GM10248 (cell line): Measurements from ENCODE around the gene NLRP7.
"Not testable (repeated sequence)": the region's sequence is repeated elsewhere in the genome, so short reads cannot be mapped to it uniquely, and the experiment has no call there.

Experiments used
- CTCF ChIA-PET: fragments of 300-600 bp; sonication (Branson Sonifier 250); formaldehyde crosslinking; extraction: SDS; loops from one replicate; lab custom pipeline; 2021; ENCODE audit warnings: antibody characterized with exemption; lab: Yijun Ruan, JAX
- POLR2A ChIA-PET: fragments of 350-650 bp; sonication (Branson Sonifier 250); formaldehyde crosslinking; extraction: SDS; loops from one replicate; lab custom pipeline; 2020; ENCODE audit warnings: antibody characterized with exemption; lab: Yijun Ruan, JAX
- DNase-seq: peaks from one replicate; pipeline ENCODE4 v3.0.0; 2012; ENCODE audit errors: extremely low spot score
- TF ChIP-seq, protein P1 (sequence below): IDR thresholded peaks from 2 replicates; pipeline ENCODE4 v1.5.1; 2012; ENCODE audit warnings: mild to moderate bottlenecking, low read depth; ENCODE audit errors: extremely low read depth, missing control alignments, control extremely low read depth

The NLRP7 gene

DNA sequence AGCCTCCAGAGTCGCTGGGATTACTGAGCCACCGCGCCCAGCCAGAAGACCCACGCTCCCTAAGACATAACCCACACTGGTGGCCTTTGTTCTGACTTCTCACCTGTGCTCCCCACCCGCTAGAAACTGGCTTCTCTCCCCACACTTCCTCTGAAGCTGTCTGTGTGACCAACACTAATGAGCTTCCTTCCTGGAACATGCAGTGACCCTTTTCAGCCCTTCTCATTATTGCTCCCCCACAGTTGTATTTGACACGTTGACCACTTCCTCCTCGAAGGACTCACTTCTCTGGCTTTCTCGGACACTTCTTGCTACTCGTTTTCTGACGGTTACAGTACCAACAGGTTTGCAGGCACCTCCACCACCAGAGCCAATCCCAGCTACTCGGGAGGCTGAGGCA lies 30.5 kb downstream of the NLRP7 start:
- TF ChIP-seq, protein P1, sequence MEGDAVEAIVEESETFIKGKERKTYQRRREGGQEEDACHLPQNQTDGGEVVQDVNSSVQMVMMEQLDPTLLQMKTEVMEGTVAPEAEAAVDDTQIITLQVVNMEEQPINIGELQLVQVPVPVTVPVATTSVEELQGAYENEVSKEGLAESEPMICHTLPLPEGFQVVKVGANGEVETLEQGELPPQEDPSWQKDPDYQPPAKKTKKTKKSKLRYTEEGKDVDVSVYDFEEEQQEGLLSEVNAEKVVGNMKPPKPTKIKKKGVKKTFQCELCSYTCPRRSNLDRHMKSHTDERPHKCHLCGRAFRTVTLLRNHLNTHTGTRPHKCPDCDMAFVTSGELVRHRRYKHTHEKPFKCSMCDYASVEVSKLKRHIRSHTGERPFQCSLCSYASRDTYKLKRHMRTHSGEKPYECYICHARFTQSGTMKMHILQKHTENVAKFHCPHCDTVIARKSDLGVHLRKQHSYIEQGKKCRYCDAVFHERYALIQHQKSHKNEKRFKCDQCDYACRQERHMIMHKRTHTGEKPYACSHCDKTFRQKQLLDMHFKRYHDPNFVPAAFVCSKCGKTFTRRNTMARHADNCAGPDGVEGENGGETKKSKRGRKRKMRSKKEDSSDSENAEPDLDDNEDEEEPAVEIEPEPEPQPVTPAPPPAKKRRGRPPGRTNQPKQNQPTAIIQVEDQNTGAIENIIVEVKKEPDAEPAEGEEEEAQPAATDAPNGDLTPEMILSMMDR: no peak
- ChIA-PET CTCF (interaction anchor here (3.1 kb wide), 1 partner anchor 436 kb away, joined by 8 read pairs; no protein-coding TSS in a partner anchor), POLR2A (no interaction called here)
- peak; percentile 57 for DNase-seq

DNA sequence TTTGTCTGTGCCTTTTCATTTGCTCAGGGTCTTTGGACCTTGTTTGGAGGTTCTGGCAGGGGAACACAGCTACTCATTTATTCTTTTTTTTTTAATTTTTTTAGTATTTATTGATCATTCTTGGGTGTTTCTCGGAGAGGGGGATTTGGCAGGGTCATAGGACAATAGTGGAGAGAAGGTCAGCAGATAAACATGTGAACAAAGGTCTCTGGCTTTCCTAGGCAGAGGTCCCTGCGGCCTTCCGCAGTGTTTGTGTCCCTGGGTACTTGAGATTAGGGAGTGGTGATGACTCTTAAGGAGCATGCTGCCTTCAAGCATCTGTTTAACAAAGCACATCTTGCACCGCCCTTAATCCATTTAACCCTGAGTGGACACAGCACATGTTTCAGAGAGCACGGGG lies 39.4 kb downstream of the NLRP7 start:
- CTCF ChIA-PET, POLR2A ChIA-PET, DNase-seq: not testable (repeated sequence)

DNA sequence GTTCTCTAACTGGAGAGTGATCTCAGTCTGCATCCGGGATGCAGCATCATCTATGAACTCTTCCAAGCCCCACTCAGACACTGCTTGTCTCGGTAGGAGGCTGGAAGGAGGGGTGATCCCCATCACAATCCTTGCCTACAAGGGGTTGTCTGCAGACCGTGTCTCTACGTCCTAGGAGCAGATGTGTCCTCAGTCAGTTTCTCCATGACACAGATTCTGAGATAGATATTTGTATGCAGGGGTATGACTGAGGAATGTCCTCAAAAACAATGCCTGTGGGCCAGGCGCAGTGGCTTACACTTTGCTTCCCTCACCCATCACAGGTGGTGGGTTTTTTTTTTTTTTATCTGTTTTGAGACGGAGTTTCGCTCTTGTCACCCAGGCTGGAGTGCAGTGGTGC lies 40.5 kb downstream of the NLRP7 start:
- TF ChIP-seq, protein P1: no peak
- ChIA-PET POLR2A (no interaction called here), CTCF (interaction anchor here (1.0 to 1.3 kb wide), 2 partner anchors 27 to 232 kb away, joined by 3 read pairs; no protein-coding TSS in a partner anchor)
- DNase-seq: no peak

DNA sequence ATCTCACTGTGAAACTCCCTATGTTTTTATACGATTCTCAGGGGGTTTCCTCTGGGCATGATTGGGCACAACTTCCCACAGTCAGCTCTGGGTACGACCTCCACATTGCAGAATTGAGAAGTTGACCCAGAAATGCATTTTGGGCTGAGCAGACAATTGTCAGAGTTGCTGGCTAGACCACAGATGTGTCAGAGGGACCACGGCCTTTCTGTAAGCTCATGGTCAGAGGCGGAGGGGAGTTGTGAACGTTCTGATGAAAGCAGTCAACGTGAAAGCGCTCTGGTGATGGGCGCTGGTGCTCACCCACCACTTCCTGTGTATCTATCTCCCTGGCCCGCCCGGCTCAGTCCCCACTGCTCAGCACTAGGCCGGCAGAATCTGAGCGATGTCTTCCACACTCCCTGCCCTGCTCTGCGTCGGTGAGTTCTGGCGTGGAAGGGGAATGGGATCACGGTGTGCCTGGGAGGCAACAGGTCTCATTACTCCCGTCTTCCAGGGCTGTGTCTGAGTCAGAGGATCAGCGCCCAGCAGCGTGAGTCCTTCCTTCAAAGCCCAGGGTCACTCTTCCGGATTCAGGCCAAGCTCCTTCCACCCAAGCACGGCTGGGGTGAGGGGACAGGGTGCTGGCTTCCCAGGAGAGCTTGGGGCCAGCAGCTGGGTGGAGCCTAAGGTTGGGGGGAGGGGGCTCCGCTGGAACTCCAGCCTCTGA lies 41.4 kb downstream of the NLRP7 start, which contains the start of gene NCR1:
TSS of gene NCR1 (plus strand) at position 346 of the 709 bp plus-strand sequence. CDS start at position 386, 40 bp downstream.
- ChIA-PET POLR2A (no interaction called here), CTCF (interaction anchor here (1.0 to 1.3 kb wide), 2 partner anchors 26 to 231 kb away, joined by 3 read pairs; no protein-coding TSS in a partner anchor)
- DNase-seq: no peak
- TF ChIP-seq, protein P1: no peak

DNA sequence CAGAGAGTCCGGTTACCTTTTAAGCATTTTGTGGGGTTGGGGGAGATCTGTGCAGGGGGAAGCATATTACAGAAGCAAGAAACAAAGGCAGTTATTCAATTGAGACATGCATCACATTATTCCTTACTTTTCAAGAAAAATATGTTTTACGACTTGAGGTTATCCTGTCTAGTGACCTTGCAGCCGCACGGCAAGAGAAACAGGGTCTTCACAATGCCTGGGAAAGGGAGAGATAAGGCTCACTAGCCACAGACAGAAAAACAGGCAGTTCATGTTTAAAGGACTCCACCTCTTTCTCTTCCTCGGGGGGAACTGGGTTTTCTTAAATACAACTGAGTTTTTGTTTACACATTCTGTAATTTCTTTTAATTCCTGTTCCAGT lies 41.9 kb downstream of the NLRP7 start:
- TF ChIP-seq, protein P1: no peak
- POLR2A ChIA-PET: no interaction called here
- CTCF ChIA-PET: no interaction called here
- DNase-seq: no peak

DNA sequence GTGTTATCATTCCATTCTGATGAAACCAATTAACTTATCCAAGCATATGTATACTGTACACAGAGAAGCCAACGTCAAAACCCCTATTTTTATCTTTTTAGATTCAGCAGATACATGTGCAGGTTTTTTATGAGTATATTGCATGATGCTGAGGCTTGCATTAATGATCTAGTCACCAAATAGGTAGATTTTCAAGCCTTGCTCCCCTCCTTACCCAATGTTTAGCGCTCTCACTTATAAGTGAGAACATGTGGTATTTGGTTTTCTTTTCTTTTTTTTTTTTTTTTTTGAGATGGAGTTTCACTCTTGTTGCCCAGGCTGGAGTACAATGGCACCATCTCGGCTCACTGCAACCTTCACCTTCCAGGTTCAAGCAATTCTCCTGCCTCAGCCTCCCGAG lies 43.1 kb downstream of the NLRP7 start:
- POLR2A ChIA-PET, DNase-seq, CTCF ChIA-PET: not testable (repeated sequence)

DNA sequence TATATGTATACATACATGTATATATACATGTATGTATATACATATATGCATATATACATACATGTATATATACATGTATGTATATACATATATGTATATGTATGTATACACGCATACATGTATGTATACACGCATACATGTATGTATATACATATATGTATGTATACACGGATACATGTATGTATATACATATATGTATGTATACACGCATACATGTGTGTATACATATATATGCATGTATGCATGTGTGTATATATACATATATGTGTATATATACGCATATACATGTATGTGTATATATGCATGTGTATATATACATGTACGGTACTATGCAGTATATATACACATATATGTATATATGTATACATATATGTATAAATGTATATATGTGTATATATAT lies 44.0 kb downstream of the NLRP7 start:
- ChIA-PET POLR2A (no interaction called here), CTCF (no interaction called here)
- no peak for DNase-seq
- TF ChIP-seq, protein P1: no peak
